Measurements from ENCODE around the gene PCNX3.
"Not testable (repeated sequence)": the region's sequence is repeated elsewhere in the genome, so short reads cannot be mapped to it uniquely, and the experiment has no call there.

Gene PCNX3

DNA sequence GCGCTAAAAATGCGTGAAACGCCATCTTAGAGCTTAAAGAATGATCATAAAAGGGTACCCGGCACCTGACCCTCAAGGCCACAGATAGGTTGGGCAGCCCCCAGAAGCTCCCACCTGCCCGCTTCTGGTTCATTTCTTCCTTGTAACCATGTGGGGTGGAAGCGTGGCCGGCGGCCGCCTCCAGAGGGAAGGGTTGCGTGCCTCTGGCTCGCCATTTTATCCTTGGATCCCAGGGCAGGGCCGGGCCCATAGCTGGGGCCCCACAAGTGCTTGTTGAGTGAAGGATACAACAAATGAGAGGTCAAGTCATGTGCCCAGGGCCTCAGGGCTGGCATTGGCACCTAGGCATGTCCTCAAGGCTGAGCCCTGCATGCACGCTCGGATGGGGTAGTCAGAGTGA is 5.9 kb downstream of the PCNX3 start:
- DNase-seq = no peak

- no peak for DNase-seq
Observed at GRCh38 chr11:65622011-65622410, 6.4 kb downstream of the PCNX3 start.

DNA sequence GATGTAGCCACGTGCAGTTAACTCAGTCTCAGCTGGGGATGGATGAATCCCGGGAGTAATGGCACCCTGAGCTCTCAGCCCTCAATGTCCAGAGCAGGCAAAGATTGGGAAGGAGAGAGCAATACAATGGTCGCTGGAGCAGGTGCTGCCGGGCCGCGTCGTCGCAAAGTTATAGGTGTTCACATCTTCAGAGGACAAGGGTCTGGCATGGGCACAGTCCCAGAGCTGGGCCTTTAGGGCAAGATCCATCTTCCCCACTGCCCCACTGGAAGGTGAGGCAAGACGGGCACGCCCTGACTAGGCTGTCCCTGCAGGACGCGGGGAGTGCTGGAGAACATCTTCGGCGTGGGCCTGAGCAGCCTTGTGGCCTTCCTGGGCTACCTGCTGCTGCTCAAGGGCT is 7.6 kb downstream of the PCNX3 start:
- DNase-seq = no peak

GRCh38 chr11:65623852-65624616 is 8.5 kb downstream of the PCNX3 start:
- no peak for DNase-seq

DNA sequence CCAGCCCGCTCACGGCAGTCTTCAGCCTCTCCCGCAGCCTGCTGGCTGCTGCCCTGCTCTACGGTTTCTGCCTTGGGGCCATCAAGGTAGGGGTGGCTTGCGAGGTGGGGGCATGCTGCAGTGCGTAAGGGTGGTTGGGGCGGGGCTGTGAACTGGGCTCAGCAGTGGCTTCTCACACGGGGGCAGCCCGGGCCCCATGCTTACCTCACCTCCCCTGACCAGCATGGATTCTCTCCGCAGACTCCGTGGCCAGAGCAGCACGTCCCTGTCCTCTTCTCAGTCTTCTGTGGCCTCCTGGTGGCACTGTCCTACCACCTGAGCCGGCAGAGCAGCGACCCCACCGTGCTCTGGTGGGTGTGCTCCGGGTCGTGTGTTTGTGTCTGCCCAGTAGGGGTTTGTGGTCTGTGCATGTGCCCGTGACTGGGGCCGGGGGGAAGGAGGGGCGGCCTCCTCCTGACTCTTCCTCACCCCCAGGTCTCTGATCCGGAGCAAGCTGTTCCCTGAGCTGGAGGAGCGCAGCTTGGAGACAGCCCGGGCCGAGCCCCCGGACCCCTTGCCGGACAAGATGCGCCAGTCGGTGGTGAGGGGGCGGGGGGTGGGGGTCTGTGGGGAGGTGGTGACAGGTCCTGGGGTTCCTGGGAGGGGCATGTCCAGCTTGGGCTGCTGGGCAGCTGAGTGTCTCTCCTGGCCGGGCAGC is 9.5 kb downstream of the PCNX3 start:
- DNase-seq = no peak

DNA sequence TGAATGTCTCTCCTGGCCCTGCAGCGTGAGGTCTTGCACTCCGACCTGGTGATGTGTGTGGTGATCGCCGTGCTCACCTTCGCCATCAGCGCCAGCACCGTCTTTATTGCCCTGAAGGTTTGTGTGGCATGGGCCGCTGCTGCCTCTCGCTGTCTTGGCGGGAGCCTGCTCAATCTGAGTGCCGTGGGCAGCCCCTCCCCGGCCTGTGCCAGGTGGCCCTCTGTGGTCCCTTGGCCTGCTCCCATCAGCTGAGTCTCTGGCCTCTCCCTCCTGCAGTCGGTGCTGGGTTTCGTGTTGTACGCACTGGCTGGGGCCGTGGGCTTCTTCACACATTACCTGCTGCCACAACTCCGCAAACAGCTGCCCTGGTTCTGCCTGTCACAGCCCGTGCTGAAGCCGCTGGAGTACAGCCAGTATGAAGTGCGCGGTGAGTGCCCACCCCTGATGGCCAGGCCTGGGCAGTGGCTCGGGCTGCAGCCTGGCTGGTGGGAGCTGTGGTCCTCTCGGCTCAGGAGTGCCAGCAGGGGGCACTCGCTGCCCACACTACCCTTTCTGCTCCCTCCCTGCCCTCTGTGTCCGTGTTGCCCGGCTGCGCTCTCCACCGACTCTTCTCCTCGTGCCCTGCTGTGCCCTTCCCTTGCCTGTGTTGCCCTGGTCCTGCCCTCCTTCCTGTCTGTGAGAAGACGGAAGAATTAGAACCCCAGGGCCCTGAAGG is 10.2 kb downstream of the PCNX3 start:
- peak; percentile 47 for DNase-seq

GRCh38 chr11:65627202-65627601 is 11.6 kb downstream of the PCNX3 start:
- DNase-seq = no peak

DNA sequence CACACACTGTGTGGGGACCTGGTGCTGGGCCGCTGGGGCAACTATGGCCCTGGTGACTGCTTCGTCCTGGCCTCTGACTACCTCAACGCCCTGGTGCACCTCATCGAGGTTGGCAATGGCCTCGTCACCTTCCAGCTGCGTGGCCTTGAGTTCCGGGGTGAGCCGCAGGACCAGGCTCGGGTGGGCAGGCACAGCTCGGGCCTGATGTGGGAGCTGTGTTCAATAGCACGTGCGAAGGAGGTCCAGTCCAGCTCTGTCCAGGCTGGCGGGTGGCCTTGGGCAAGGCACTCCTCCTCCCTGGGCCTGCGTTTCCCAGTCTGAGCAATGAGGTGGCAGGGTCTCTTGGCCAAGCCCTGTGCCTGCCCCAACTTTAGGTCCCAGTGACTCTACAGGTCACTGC is 14.0 kb downstream of the PCNX3 start:
- DNase-seq = no peak

DNA sequence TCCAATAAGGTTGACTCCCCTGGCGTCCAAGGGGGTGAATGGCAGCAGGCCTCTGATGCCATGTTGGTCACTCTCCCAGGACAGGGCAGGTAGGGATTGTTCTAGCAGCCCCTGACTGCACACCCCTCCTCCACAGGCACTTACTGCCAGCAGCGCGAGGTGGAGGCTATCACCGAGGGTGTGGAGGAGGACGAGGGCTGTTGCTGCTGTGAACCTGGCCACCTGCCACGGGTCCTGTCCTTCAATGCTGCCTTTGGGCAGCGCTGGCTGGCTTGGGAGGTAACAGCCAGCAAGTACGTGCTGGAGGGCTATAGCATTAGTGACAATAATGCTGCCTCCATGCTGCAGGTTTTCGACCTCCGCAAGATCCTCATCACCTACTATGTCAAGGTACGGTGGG is 14.6 kb downstream of the PCNX3 start:
- no peak for DNase-seq

DNA sequence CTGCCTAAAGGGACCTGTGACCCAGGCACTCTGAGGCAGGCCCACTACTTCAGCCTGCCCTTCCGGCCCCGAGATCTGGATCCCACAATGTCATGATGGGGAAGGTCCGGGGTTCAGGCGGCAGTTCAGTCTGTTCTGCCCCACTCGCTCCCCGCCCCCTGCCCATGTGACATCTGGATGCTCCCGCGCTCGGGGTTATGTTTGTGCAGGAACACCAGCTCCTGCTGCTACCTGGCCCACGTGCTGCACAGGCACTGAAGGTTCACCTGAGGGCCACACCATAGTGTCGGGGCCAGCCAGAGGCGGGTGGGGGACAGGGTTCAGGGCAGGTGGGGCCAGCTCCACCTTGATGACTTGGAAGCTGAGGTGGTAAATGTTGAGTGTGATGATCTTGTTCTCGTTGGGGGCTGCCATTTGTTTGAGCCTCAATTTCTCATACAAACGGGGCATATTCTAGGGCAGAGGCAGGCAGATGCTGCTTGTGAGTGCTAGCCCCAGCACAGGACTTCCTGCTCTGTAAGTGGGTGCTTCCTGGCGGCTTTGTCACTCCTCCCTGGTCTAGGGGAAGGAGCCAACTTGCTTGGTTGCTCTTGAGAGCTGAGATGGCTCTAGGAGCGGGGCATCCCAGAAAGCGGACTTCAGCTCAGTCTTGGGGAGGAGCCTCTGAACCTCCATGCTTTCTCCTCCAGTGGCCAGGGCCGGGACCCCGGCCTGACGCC is 18.0 kb downstream of the PCNX3 start:
- no peak for DNase-seq

- DNase-seq = no peak
Observed at GRCh38 chr11:65634109-65634436, 18.5 kb downstream of the PCNX3 start.

DNA sequence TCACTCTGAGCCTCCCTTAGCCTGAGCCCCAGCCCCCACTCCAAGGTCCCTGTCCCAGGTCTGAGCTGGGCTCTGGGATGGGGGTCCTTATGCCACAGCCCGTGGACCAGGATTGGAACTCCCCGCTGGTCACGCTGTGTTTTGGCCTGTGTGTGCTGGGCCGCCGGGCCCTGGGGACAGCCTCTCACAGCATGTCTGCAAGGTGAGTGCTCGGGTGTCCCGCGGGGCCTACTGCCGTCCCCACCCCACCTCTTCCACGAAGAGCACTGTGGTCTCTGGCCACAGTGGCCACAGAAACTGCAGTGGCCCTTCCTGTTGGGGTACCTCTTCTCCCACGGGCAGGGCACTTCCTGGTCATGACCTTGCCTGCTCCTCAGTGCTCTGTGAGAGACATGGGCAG is 18.9 kb downstream of the PCNX3 start:
- no peak for DNase-seq

GRCh38 chr11:65634905-65635731 is 19.5 kb downstream of the PCNX3 start:
- DNase-seq = no peak

DNA sequence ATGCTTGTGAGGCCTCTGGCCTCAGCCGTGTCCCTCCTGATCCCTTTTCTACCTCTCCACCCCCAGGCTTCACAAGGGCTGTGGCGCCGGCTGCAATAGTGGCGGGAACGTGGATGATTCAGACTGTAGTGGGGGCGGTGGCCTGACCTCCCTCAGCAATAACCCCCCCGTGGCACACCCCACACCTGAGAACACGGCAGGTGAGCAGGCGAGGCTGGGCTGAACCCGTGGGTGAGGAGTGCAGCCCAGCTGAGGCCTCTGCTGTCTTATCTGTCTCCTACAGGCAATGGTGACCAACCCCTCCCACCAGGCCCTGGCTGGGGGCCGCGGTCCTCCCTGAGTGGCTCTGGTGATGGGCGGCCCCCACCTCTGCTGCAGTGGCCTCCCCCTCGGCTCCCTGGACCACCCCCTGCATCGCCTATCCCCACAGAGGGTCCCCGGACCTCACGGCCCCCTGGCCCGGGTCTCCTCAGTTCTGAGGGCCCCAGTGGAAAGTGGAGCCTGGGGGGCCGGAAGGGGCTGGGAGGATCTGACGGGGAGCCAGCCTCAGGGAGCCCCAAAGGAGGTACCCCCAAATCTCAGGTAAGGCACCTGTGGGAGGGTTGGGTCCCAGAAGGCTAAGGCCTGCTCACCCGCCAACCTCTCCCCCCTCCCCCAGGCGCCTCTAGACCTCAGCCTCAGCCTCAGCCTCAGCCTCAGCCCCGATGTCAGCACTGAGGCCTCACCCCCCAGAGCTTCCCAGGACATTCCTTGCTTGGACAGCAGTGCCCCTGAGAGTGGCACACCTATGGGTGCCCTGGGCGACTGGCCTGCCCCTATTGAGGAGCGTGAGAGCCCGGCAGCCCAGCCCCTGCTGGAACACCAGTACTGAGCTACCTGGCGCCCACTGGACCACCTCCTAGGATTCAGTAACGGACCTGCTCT is 20.8 kb downstream of the PCNX3 start:
- DNase-seq = no peak

DNA sequence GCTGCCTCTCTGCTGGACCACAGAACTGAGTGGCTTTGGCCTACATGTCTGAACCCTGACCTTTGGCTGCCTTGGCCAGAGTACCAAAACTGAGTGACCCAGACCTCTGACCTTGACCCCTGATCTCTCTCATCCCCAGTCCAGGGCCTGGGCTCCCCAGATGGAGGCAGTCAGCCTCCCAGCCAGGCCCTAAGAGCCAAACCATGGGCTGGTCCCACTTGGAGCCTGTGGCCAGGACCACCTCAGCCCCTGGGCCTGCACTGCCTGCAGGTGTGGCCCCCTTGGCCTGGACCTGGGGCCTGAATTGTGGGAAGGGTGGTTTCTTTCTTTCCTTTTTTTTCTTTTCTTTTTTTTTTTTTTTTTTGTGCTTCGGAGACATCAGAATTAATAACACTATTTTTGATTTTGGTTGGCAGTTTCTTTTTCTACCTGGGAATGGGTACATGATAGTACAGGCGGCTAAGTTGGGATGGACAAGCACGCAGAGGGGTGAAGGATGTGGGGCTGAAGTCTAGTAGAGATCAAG is 21.5 kb downstream of the PCNX3 start:
- no peak for DNase-seq

- DNase-seq = peak; percentile 75
Observed at GRCh38 chr11:65637794-65638419, 22.3 kb downstream of the PCNX3 start, which contains the start of gene SIPA1. Gene SIPA1 (plus strand): TSS chr11:65638101. CDS start chr11:65640922, 2,821 bp downstream.

- not testable (repeated sequence) for DNase-seq
Observed at GRCh38 chr11:65639228-65639597, 23.6 kb downstream of the PCNX3 start.

- peak; percentile 92 for DNase-seq
Observed at GRCh38 chr11:65639623-65640482, 24.3 kb downstream of the PCNX3 start.

Measured in central memory CD4-positive, alpha-beta T cell (primary cell).